Fibroblast of villous mesenchyme (primary cell): ENCODE results near the gene ALDH1B1. TPM values are rescaled to one million over a fixed set of nuclear protein-coding genes. Genes with fewer than 3 reads are reported as not detected.
A peak's percentile ranks its signal among the peaks of the same experiment; 100 is the strongest.

ENCODE experiments used
- DNase-seq: peaks from one replicate; pipeline ENCODE4 v3.0.0-alpha.2; 2010; ENCODE audit warnings: low read depth
- H3K4me3 ChIP-seq: 2 replicates; pipeline ENCODE4 v1.5.1; 2011; ENCODE audit warnings: low read depth, mild to moderate bottlenecking, low read length
- CTCF ChIP-seq: IDR thresholded peaks from 2 replicates; pipeline ENCODE4 v1.5.1; 2012; ENCODE audit warnings: low read depth, mild to moderate bottlenecking, low read length; ENCODE audit not compliant: insufficient read depth
- total RNA-seq: library from RNA; depleted of rRNA; stranded (reverse); fragments of >200 nt; gene quantifications from 2 replicates; pipeline ENCODE4 v1.2.3, GENCODE V29; 2012

ALDH1B1 gene
- total RNA-seq, 1 donor = 74.3 TPM

- TF ChIP-seq CTCF = peak; percentile 56
- H3K4me3 ChIP-seq = no peak overlapping the region
- DNase-seq = peak; percentile 44
Measured at GRCh38 chr9:38432922-38433510, 40.5 kb downstream of the ALDH1B1 start.

- no peak overlapping the region for H3K4me3 ChIP-seq
- no peak for DNase-seq
- no peak for TF ChIP-seq CTCF
Measured at GRCh38 chr9:38434365-38434764, 41.9 kb downstream of the ALDH1B1 start.

GRCh38 chr9:38434853-38435252 lies 42.4 kb downstream of the ALDH1B1 start:
- no peak for TF ChIP-seq CTCF
- H3K4me3 ChIP-seq = no peak overlapping the region
- DNase-seq = no peak

- DNase-seq = no peak
- no peak overlapping the region for H3K4me3 ChIP-seq
- TF ChIP-seq CTCF = no peak
Measured at GRCh38 chr9:38435521-38435920, 43.0 kb downstream of the ALDH1B1 start.

GRCh38 chr9:38436708-38437107 lies 44.2 kb downstream of the ALDH1B1 start:
- TF ChIP-seq CTCF = no peak
- H3K4me3 ChIP-seq = no peak overlapping the region
- no peak for DNase-seq

- no peak for TF ChIP-seq CTCF
- no peak for DNase-seq
- H3K4me3 ChIP-seq = no peak overlapping the region
Measured at GRCh38 chr9:38437193-38437823, 44.8 kb downstream of the ALDH1B1 start.
